Naive thymus-derived CD4-positive, alpha-beta T cell (primary cell): ENCODE results near the gene PPP2R5A. TPM values are rescaled to one million over a fixed set of nuclear protein-coding genes. Genes with fewer than 3 reads are reported as not detected.

ENCODE experiments used
- ATAC-seq: fragments of 150-1000 bp; cut with Tn5 transposase; 2 replicates; pipeline ENCODE4 v1.10.0; 2021; ENCODE audit warnings: mild to moderate bottlenecking, moderate library complexity
- CTCF ChIA-PET: fragments of 350-600 bp; sonication (Branson Sonifier 250); formaldehyde crosslinking; loops from one replicate; lab custom pipeline; 2021; ENCODE audit warnings: antibody characterized with exemption; lab: Charles Lee
- POLR2A ChIA-PET: fragments of 350-600 bp; sonication (Branson Sonifier 250); formaldehyde crosslinking; loops from one replicate; lab custom pipeline; 2021; ENCODE audit warnings: antibody characterized with exemption, inconsistent platforms; lab: Charles Lee
- DNase-seq, 9 donors: peaks; one replicate each; pipeline versions ENCODE4 v3.0.0 to v3.0.0-alpha.2; 2020 to 2022; ENCODE audit warnings: mixed read lengths in 1 of 9
- H3K27ac ChIP-seq: one replicate; pipeline ENCODE4 v1.7.0; 2013; ENCODE audit warnings: mild to moderate bottlenecking, low read depth, low read length, moderate library complexity
- H3K27me3 ChIP-seq, 2 donors: one replicate each; pipeline ENCODE4 v1.7.0; 2013; ENCODE audit warnings: low read length in 2 of 2, mild to moderate bottlenecking in 2 of 2, moderate library complexity in 2 of 2; ENCODE audit not compliant: control insufficient read depth in 2 of 2, insufficient read depth in 2 of 2
- H3K36me3 ChIP-seq, 3 experiments: 1 replicate in 2 of 3; 2 replicates in 1 of 3; pipeline ENCODE4 v1.7.0; 2013; ENCODE audit warnings: low read length in 3 of 3, mild to moderate bottlenecking in 3 of 3, moderate library complexity in 1 of 3; ENCODE audit not compliant: insufficient read depth in 3 of 3, control insufficient read depth in 2 of 3
- H3K4me1 ChIP-seq, 2 donors: one replicate each; pipeline ENCODE4 v1.7.0; 2013; ENCODE audit warnings: low read length in 2 of 2, mild to moderate bottlenecking in 2 of 2, moderate library complexity in 1 of 2; ENCODE audit not compliant: control insufficient read depth in 2 of 2, insufficient read depth in 2 of 2
- H3K4me3 ChIP-seq: 2 replicates; pipeline ENCODE4 v1.7.0; 2013; ENCODE audit warnings: mild to moderate bottlenecking, low read length
- H3K9me3 ChIP-seq, 3 experiments: 1 replicate in 2 of 3; 2 replicates in 1 of 3; pipeline ENCODE4 v1.7.0; 2013; ENCODE audit warnings: low read length in 3 of 3; ENCODE audit not compliant: control insufficient read depth in 2 of 3
- H3K27ac Mint-ChIP-seq, 9 donors: one replicate each; pipeline ENCODE4 v1.8.0; 2020 to 2022; ENCODE audit warnings: mixed read lengths in 9 of 9, mild to moderate bottlenecking in 8 of 9, moderate library complexity in 5 of 9, inconsistent platforms in 2 of 9
- H3K27me3 Mint-ChIP-seq, 5 donors: one replicate each; pipeline ENCODE4 v1.8.0; 2021 to 2022; ENCODE audit warnings: mixed read lengths in 5 of 5, mild to moderate bottlenecking in 1 of 5
- H3K36me3 Mint-ChIP-seq, 5 donors: one replicate each; pipeline ENCODE4 v1.8.0; 2020 to 2022; ENCODE audit warnings: mixed read lengths in 5 of 5, mild to moderate bottlenecking in 3 of 5, inconsistent platforms in 1 of 5
- H3K4me1 Mint-ChIP-seq, 7 donors: one replicate each; pipeline ENCODE4 v1.8.0; 2020 to 2022; ENCODE audit warnings: mixed read lengths in 7 of 7, mild to moderate bottlenecking in 3 of 7, inconsistent platforms in 1 of 7
- H3K4me3 Mint-ChIP-seq, 10 donors: one replicate each; pipeline ENCODE4 v1.8.0; 2020 to 2022; ENCODE audit warnings: mild to moderate bottlenecking in 10 of 10, mixed read lengths in 10 of 10, moderate library complexity in 6 of 10, inconsistent platforms in 2 of 10
- H3K9me3 Mint-ChIP-seq, 11 donors: one replicate each; pipeline ENCODE4 v1.8.0; 2020 to 2022; ENCODE audit warnings: mixed read lengths in 11 of 11, mild to moderate bottlenecking in 4 of 11, inconsistent platforms in 1 of 11, moderate library complexity in 1 of 11
- intact Hi-C, 2 donors: fragments of 100-400 bp; cut with micrococcal nuclease; formaldehyde crosslinking; loops; one replicate each; pipeline ENCODE4 v1.15.1; 2023
- polyA plus RNA-seq, 2 donors: library from polyadenylated mRNA; unstranded; fragments of 300-500 nt; fragmentation: Illumina TruSeq; gene quantifications; one replicate each; pipeline ENCODE4 v1.2.3, GENCODE V29; 2021
- total RNA-seq, 6 experiments: library from RNA in 5 of 6; stranded (reverse) in 5 of 6; gene quantifications; 1 replicate in 5 of 6; 2 replicates in 1 of 6; pipeline ENCODE4 v1.2.3 and lab custom pipeline; 2021 to 2026

PPP2R5A gene
- total and polyA plus RNA-seq, 7 experiments from 2014 or later: 22.9 to 52.7 (median 47.5) TPM

DNA sequence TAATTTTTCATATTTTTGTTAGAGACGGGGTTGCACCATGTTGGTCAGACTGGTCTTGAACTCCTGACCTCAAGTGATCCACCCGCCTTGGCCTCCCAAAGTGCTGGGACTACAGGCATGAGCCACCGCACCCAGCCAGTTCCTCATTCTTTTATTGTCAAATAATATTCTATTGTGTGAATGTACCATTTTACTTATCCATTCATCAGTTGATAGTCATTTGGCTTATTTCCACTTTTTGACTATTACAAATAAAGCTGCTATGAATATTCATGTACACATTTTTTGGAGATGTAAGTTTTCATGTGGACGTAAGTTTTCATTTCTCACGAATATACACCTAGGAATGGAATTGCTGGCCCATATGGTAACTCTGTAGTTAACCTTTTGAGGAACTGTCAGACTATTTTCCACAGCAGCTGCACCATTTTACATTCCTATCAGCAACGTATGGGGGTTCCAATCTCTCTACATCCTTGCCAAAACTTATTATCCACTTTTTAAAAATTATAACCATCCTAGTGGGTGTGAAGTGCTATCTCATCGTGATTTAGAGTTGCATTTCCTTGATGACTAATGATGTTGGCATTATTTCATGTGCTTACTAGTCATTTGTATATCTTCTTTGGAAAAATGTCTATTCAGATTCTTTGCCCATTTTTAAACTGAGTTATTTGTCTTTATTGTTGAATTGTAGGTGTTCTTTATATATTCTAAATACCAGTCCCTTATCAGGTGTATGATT is 116.8 kb downstream of the PPP2R5A start:
- DNase-seq (no peak), ATAC-seq (no peak)
- no peaks in the 10 kb centered on the region for H3K27me3 ChIP-seq
- Mint-ChIP-seq H3K36me3 (peaks cover 8 to 71% (median 52%) of the 10 kb centered on the region in 5 donors), H3K4me1 (peaks cover 0 to 9% (median 5%) of the 10 kb centered on the region in 7 donors), H3K4me3 (no peak overlapping the region), H3K9me3 (peaks cover 0 to 14% (median 3%) of the 10 kb centered on the region in 11 donors), H3K27ac (no peak overlapping the region), H3K27me3 (no peaks in the 10 kb centered on the region)
- ChIA-PET POLR2A (no interaction called here), CTCF (no interaction called here)
- H3K4me3 ChIP-seq: no peak overlapping the region
- H3K9me3 ChIP-seq: peaks cover 0 to 6% (median 0%) of the 10 kb centered on the region in 3 experiments
- H3K27ac ChIP-seq: no peak overlapping the region
- intact Hi-C loops: no loop called here
- peaks cover 0 to 26% (median 0%) of the 10 kb centered on the region in 3 experiments for H3K36me3 ChIP-seq
- no peaks in the 10 kb centered on the region for H3K4me1 ChIP-seq

DNA sequence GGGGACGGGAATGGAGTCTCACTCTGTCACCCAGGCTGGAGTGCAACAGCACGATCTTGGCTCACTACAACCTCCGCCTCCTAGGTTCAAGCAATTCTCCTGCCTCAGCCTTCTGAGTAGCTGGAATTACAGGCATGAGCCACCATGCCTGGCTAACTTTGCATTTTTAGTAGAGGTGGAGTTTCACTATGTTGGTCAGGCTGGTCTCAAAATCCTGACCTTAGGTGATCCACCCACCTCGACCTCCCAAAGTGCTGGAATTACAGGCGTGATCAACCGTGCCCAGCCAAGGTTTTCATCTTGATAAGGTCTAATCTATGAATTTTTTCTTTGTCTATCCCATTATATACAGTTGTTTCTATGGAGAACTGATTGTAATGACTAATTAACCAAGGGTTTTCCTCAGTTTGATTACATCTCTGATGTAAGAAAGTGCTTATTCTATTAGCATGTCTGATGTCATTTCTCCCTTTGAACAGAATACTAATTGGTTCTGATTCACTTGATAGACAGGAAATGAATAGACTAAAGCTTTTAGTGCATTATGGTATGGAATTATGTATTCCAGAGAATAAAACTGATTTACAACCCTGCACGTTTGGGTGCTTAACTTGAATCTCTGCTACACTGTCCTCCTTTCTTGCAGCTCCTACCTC is 117.6 kb downstream of the PPP2R5A start:
- intact Hi-C loops: no loop called here
- Histone ChIP-seq H3K4me3 (no peak overlapping the region), H3K9me3 (no peaks in the 10 kb centered on the region), H3K36me3 (peaks cover 0 to 32% (median 0%) of the 10 kb centered on the region in 3 experiments), H3K4me1 (no peaks in the 10 kb centered on the region), H3K27me3 (no peaks in the 10 kb centered on the region), H3K27ac (no peak overlapping the region)
- ATAC-seq: no peak
- peaks cover 0 to 6% (median 0%) of the 10 kb centered on the region in 11 donors for H3K9me3 Mint-ChIP-seq
- no peaks in the 10 kb centered on the region for H3K27me3 Mint-ChIP-seq
- H3K4me1 Mint-ChIP-seq: peaks cover 0 to 9% (median 5%) of the 10 kb centered on the region in 7 donors
- H3K4me3 Mint-ChIP-seq: no peak overlapping the region
- H3K27ac Mint-ChIP-seq: peak overlapping the region in 1 of 9 donors; percentile 40
- H3K36me3 Mint-ChIP-seq: peaks cover 6 to 71% (median 50%) of the 10 kb centered on the region in 5 donors
- CTCF ChIA-PET: no interaction called here
- POLR2A ChIA-PET: no interaction called here
- no peak for DNase-seq

DNA sequence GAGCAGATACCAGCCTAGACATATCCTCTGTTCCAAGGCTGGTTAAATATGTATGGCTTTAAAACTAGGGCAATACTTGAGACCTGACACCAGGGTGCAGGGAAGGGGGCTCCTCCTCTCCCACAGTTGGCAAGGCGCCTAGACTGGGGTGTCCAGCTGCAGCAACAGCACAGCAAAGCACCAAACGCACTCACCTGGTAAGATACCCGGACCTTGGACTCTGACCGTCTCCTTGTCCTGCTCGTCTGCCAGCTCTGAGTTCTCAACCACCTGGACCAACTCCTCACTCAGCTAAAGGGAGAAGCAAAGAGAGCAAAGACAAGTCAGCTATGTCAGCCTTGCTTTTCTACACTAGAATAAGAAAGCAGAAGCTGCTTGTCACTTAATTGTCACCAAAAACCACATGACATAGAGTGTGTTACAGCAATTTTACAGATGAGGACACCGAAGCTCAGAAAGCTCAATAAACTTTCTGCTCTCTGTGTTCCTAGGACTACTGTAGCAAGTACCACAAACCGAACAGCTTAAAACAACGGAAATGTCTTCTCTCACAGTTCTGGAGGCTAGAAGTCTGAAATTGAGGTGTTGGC is 125.1 kb downstream of the PPP2R5A start:
- CTCF ChIA-PET: interaction anchor here (0.6 kb wide), 1 partner anchor 699 kb away, joined by 3 read pairs; no protein-coding TSS in a partner anchor
- Histone ChIP-seq H3K27ac (no peak overlapping the region), H3K36me3 (peaks cover 0 to 60% (median 14%) of the 10 kb centered on the region in 3 experiments), H3K4me1 (peaks cover 15 to 18% of the 10 kb centered on the region in 2 donors), H3K9me3 (no peaks in the 10 kb centered on the region), H3K27me3 (no peaks in the 10 kb centered on the region), H3K4me3 (no peak overlapping the region)
- Mint-ChIP-seq H3K9me3 (no peaks in the 10 kb centered on the region), H3K27ac (peak overlapping the region in 1 of 9 donors; percentile 47), H3K4me1 (peaks cover 22 to 40% (median 34%) of the 10 kb centered on the region in 7 donors), H3K4me3 (peak overlapping the region in 1 of 10 donors; percentile 65), H3K36me3 (peaks cover 26 to 49% (median 27%) of the 10 kb centered on the region in 5 donors), H3K27me3 (no peaks in the 10 kb centered on the region)
- POLR2A ChIA-PET: interaction anchor here (0.6 kb wide), 1 partner anchor 47 kb away, joined by 3 read pairs; no protein-coding TSS in a partner anchor
- intact Hi-C loops: loop anchor here in 1 of 2 donors (10.0 kb wide), 1 partner anchor 836 kb away; the partner anchor contains the start of gene SLC30A1
- no peak for DNase-seq
- no peak for ATAC-seq

Other genes with a start within 250 kb of the PPP2R5A start
- 10 to 100 TPM in 1 of 5 experiments, 1 to 10 TPM in 4; 7.3 to 33.5 (median 8.6) TPM for gene INTS7, start 249.9 kb upstream of the PPP2R5A start, total RNA-seq
- 1 to 10 TPM; 8.3 to 9.9 TPM for gene INTS7, start 249.9 kb upstream of the PPP2R5A start, polyA plus RNA-seq
- 10 to 100 TPM in 1 of 5 experiments, 1 to 10 TPM in 1, under 1 TPM in 3; 0.27 to 63.0 (median 0.78) TPM for gene DTL, start 249.7 kb upstream of the PPP2R5A start, total RNA-seq
- gene DTL, start 249.7 kb upstream of the PPP2R5A start, polyA plus RNA-seq: under 1 TPM; 0.37 to 0.54 TPM
- 10 to 100 TPM in 3 of 5 experiments, 1 to 10 TPM in 2; 7.9 to 13.4 (median 12.0) TPM for gene PACC1, start 129.5 kb downstream of the PPP2R5A start, total RNA-seq
- gene PACC1, start 129.5 kb downstream of the PPP2R5A start, polyA plus RNA-seq: 10 to 100 TPM in 1 of 2 donors, 1 to 10 TPM in 1; 7.2 to 11.0 TPM
- gene NENF, start 147.5 kb downstream of the PPP2R5A start, total RNA-seq: 10 to 100 TPM; 16.0 to 23.5 (median 21.0) TPM
- 10 to 100 TPM; 39.5 to 73.0 TPM for gene NENF, start 147.5 kb downstream of the PPP2R5A start, polyA plus RNA-seq